ENCODE results near the gene SAE1.
"Not testable (repeated sequence)": the region's sequence is repeated elsewhere in the genome, so short reads cannot be mapped to it uniquely, and the experiment has no call there.

The SAE1 gene

GRCh38 chr19:47096721-47097120, 33.9 kb upstream of the SAE1 start:
- DNase-seq (ENCODE audit: extremely low spot score) = no peak
- CTCF ChIA-PET = no interaction called here
- POLR2A ChIA-PET = interaction anchor here (1.0 to 4.9 kb wide), 3 partner anchors 10 to 35 kb away, joined by 3 to 28 read pairs (median 3); partner anchors contain the start of gene ZC3H4
- TF ChIP-seq ARNT (IDR thresholded peaks at IDR 0.05) = no peak
- no peak for TF ChIP-seq L3MBTL2 (conservative IDR thresholded peaks at IDR 0.05)

- ChIA-PET POLR2A (interaction anchor here (4.9 kb wide), 1 partner anchor 16 kb away, joined by 28 read pairs; the partner anchor contains the start of gene ZC3H4), CTCF (interaction anchor here (0.6 to 1.1 kb wide), 2 partner anchors 11 to 18 kb away, joined by 3 to 4 read pairs; no protein-coding TSS in a partner anchor)
- no peak for TF ChIP-seq ZNF384 (IDR thresholded peaks at IDR 0.05)
- no peak for TF ChIP-seq PKNOX1 (IDR thresholded peaks at IDR 0.05)
- no peak for TF ChIP-seq ELF4 (IDR thresholded peaks at IDR 0.05)
- TF ChIP-seq LEF1 (IDR thresholded peaks at IDR 0.05; ENCODE audit: borderline replicate concordance) = no peak
- no peak for TF ChIP-seq SP1 (IDR thresholded peaks at IDR 0.05)
- TF ChIP-seq HDGF (IDR thresholded peaks at IDR 0.05; ENCODE audit: borderline replicate concordance) = no peak
- no peak for TF ChIP-seq ARNT (IDR thresholded peaks at IDR 0.05)
- TF ChIP-seq BHLHE40 (IDR thresholded peaks at IDR 0.05; ENCODE audit: borderline replicate concordance) = no peak
- no peak for TF ChIP-seq NFRKB (IDR thresholded peaks at IDR 0.05)
- no peak for DNase-seq (ENCODE audit: extremely low spot score)
Measured at GRCh38 chr19:47097396-47098201, 33.0 kb upstream of the SAE1 start.

- TF ChIP-seq L3MBTL2 (conservative IDR thresholded peaks at IDR 0.05) = no peak
- no peak for TF ChIP-seq HDGF (IDR thresholded peaks at IDR 0.05; ENCODE audit: borderline replicate concordance)
- TF ChIP-seq FOXM1 (IDR thresholded peaks at IDR 0.05; ENCODE audit: borderline replicate concordance) = no peak
- TF ChIP-seq ELF4 (IDR thresholded peaks at IDR 0.05) = no peak
- TF ChIP-seq SP1 (IDR thresholded peaks at IDR 0.05) = no peak
- no peak for TF ChIP-seq NFRKB (IDR thresholded peaks at IDR 0.05)
- no peak for TF ChIP-seq PKNOX1 (IDR thresholded peaks at IDR 0.05)
- no peak for TF ChIP-seq TARDBP (IDR thresholded peaks at IDR 0.05)
- TF ChIP-seq CTBP1 (IDR thresholded peaks at IDR 0.05; ENCODE audit: borderline replicate concordance) = no peak
- no peak for TF ChIP-seq ARNT (IDR thresholded peaks at IDR 0.05)
- TF ChIP-seq ZNF384 (IDR thresholded peaks at IDR 0.05) = no peak
- no peak for TF ChIP-seq BHLHE40 (IDR thresholded peaks at IDR 0.05; ENCODE audit: borderline replicate concordance)
- no peak for TF ChIP-seq LEF1 (IDR thresholded peaks at IDR 0.05; ENCODE audit: borderline replicate concordance)
- no peak for TF ChIP-seq FOXA1 (IDR thresholded peaks at IDR 0.05)
- TF ChIP-seq FOXK2 (IDR thresholded peaks at IDR 0.05) = no peak
- TF ChIP-seq SUZ12 (IDR thresholded peaks at IDR 0.05) = no peak
- POLR2A ChIA-PET = interaction anchor here (4.9 kb wide), 1 partner anchor 15 kb away, joined by 28 read pairs; the partner anchor contains the start of gene ZC3H4
- CTCF ChIA-PET = interaction anchor here (1.1 kb wide), 1 partner anchor 19 kb away, joined by 4 read pairs; no protein-coding TSS in a partner anchor
- DNase-seq (ENCODE audit: extremely low spot score) = no peak
Measured at GRCh38 chr19:47098608-47099007, 32.0 kb upstream of the SAE1 start.

- TF ChIP-seq ZNF384 (IDR thresholded peaks at IDR 0.05) (no peak), FOXM1 (IDR thresholded peaks at IDR 0.05; ENCODE audit: borderline replicate concordance) (no peak), FOXA1 (IDR thresholded peaks at IDR 0.05) (no peak), SUZ12 (IDR thresholded peaks at IDR 0.05) (no peak), FOXK2 (IDR thresholded peaks at IDR 0.05) (no peak), BHLHE40 (IDR thresholded peaks at IDR 0.05; ENCODE audit: borderline replicate concordance) (no peak), ARNT (IDR thresholded peaks at IDR 0.05) (no peak), SP1 (IDR thresholded peaks at IDR 0.05) (no peak)
- ChIA-PET CTCF (interaction anchor here (0.6 to 0.7 kb wide), 2 partner anchors 19 to 63 kb away, joined by 3 read pairs; no protein-coding TSS in a partner anchor), POLR2A (interaction anchor here (4.9 kb wide), 1 partner anchor 14 kb away, joined by 28 read pairs; the partner anchor contains the start of gene ZC3H4)
- no peak for DNase-seq (ENCODE audit: extremely low spot score)
Measured at GRCh38 chr19:47099576-47100050, 31.0 kb upstream of the SAE1 start.

GRCh38 chr19:47100290-47100689, 30.3 kb upstream of the SAE1 start:
- ChIA-PET POLR2A (interaction anchor here (4.9 kb wide), 1 partner anchor 13 kb away, joined by 28 read pairs; the partner anchor contains the start of gene ZC3H4), CTCF (no interaction called here)
- no peak for DNase-seq (ENCODE audit: extremely low spot score)

GRCh38 chr19:47101116-47101515, 29.5 kb upstream of the SAE1 start:
- DNase-seq (ENCODE audit: extremely low spot score); CTCF ChIA-PET; POLR2A ChIA-PET: not testable (repeated sequence)

More at GRCh38 chr19:47100290-47100689, 30.3 kb upstream of the SAE1 start:
- no peak for TF ChIP-seq NFRKB (IDR thresholded peaks at IDR 0.05)

GRCh38 chr19:47102346-47103060, 28.1 kb upstream of the SAE1 start:
- POLR2A ChIA-PET = interaction anchor here (1.9 kb wide), 1 partner anchor 11 kb away, joined by 16 read pairs; the partner anchor contains the start of gene ZC3H4
- TF ChIP-seq PKNOX1 (IDR thresholded peaks at IDR 0.05) (no peak), FOXM1 (IDR thresholded peaks at IDR 0.05; ENCODE audit: borderline replicate concordance) (no peak), CTBP1 (IDR thresholded peaks at IDR 0.05; ENCODE audit: borderline replicate concordance) (no peak), HDGF (IDR thresholded peaks at IDR 0.05; ENCODE audit: borderline replicate concordance) (no peak), L3MBTL2 (conservative IDR thresholded peaks at IDR 0.05) (no peak), FOXK2 (IDR thresholded peaks at IDR 0.05) (no peak), ARNT (IDR thresholded peaks at IDR 0.05) (no peak), FOXA1 (IDR thresholded peaks at IDR 0.05) (no peak), BHLHE40 (IDR thresholded peaks at IDR 0.05; ENCODE audit: borderline replicate concordance) (no peak), ZNF384 (IDR thresholded peaks at IDR 0.05) (no peak), TARDBP (IDR thresholded peaks at IDR 0.05) (no peak), SP1 (IDR thresholded peaks at IDR 0.05) (no peak)
- CTCF ChIA-PET = interaction anchor here (0.6 kb wide), 1 partner anchor 663 kb away, joined by 4 read pairs; no protein-coding TSS in a partner anchor
- no peak for DNase-seq (ENCODE audit: extremely low spot score)
